NCI-H2029 treated with DMSO at 0.1 percent for 48 hours (cell line): ENCODE data around the gene LRRC8B.
A peak's percentile ranks its signal among the peaks of the same experiment; 100 is the strongest.

Source experiments
- DNase-seq: peaks from one replicate; lab custom pipeline; 2025; lab: John Stamatoyannopoulos, UW

The LRRC8B gene

DNA sequence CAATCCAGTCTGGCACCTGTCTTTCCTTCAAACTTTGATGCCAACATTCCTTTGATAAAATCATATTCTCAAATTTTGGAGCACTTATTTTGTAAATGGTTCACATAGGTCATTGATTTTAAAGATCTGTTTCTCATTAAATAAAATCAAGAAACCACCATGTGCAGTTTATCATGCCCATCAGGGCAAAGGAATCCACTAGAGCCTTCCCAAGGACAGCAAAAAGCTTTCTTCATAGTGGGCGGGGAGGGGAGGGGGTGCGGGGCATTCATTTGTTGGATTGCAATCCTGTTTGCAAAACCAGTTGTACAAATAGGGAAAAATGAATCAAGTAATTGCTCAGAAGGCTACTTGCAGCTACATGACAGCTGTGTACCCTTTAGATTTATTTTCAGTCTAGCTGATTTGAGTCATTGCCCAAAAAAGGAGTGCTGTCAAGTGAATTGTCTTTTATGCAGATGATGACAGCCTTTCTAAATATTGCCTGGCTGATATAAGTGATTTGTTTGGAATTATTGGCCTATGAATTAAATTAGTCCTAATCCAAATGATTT lies 23.0 kb downstream of the LRRC8B start:
- peak; percentile 63 for DNase-seq

DNA sequence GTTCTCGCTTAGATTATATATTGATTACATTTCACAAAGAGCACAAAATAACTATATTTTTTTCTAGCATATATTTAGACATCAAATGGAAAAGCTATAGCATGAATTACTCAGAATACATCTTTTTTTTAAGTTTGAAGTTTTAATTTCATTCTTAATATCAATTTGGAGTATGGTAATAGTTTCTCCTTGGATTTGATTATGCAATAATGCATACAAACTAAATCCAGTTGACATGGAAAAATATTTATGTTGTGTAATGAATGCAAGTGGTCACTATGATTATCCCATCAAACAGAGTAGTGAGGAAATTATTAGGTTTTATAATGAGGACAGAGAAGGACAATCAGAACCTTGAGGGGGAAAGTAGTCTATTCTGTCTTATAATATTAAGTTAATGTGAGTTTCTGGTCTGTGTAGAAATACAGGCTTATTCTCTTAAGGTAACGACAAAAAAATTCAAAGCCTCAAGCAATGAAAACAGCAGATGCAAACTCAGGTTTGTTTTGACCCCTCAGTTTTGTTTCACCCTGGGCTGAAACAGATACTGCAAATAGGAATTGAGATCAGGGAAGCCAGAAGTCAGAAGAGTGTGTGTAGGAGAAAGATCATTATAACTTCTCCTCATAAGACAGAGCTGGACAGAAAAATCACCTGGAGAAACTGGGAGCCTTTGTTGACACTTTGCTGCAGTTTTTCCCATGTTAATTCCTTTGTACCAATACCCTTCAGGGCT lies 23.7 kb downstream of the LRRC8B start:
- DNase-seq: no peak

DNA sequence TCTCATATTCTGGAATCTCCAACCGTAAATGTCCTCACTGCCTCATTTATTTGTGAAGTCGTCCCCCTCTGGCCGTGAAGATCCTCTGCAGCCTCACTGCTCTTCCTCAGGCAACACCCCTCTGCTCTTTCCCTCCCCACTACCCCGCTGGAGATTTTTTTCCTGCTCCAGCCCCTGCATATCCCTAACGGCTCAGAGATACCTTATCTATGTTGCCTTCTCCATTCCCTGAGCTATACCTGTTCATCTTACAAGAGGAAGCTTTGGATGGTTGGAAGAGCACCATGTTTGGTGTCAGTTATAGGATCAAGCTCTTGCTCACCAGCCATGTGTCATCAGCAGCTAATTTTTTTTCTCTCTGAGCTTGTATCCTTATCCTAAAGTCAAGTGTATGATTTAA lies 26.4 kb downstream of the LRRC8B start:
- no peak for DNase-seq

DNA sequence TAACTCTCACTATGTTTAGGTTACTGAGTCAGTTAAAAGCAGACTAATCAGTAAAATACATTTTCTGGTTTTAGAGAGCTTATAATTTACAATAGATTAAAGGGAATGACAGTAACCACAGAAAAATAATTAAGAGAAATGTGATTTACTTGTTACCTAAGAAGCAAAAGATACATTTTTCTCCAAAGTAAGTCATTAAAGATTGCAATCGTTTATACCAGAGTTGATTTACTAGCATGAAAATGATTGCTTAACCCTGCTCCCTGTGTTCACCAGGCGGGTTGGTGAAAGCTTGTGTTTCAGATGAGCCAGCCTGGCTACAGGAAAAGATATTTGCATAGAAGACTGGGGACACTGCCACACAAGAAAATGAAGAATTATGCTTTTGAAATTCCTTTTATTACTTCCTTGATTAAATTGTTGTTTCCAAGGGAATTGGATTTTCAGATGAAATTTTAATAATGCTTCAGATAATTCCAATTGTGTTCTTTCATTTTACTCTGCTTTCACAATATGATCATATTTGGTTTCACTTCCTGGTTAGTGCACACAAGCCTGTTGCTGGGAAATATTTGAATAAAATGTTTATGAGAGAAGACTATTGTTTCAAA lies 27.9 kb downstream of the LRRC8B start:
- DNase-seq: peak; percentile 96

DNA sequence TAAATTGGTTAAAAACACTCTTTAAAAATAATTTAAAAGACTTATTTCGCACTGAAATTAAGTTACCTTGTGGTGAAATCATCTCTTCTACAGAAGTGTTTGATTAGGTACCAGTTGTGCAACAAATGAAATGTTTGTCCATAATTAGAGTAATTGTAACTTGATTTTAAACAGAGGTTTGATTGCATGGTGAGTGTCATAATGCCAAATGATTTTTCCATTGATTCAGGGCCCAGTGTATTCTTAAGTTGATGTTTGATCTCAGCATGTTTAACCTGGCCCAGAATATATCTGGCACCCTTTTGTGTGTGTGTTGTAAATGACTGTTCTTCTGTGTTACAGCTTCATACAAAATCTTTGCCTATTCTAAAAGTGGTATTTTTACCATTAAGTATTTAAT lies 28.5 kb downstream of the LRRC8B start:
- peak; percentile 97 for DNase-seq

DNA sequence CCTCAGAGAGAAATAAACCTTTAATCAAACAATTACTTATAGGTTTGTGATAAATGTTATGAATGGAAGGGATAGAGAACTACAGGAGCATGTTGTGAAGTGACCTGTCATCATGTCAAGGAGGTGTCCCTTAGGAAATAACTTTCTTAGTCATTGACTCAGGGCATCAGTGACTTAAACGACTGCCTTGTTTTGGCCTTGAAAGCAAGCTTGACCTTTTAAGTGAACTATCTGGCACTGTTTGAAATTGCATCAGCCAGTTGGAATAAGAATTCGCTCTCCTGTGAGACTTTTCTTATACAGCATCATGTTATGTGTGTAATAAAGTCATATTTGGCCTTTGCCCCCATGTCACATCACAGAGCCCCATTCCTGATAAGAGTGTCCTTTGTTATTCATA lies 30.9 kb downstream of the LRRC8B start:
- no peak for DNase-seq

DNA sequence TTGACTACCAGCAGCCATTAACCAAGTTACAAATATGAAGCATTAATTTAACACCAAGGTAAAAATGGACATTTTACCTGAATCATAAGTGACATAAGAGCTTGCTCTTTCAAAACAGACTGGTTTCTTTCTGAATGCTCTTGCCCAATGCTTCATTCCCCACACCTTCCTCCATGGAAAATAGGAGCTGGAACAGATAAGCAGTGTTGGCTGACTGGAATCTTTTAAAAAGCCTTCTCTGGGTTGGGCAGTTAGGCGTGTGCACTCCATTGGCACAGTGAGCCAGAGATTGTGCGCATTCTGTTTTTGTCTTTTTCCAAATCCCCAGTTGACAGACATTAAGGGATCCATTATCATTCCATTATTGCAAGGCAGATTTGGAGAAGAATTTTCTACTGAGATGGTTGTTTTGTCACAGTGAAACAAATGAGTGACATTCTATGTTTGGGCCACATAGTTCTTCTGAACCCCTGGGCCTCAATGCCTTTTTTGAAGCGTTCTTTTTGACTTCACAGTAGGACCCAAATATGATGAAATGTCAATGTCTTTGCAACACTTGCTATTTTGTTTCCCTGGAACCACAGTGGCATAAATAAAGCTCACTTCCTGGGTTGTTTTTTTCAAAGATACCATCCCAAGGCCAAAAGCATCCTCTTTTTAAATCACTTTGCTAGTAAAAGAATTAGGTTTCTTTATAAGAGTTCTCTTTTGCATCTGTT lies 32.3 kb downstream of the LRRC8B start:
- no peak for DNase-seq

DNA sequence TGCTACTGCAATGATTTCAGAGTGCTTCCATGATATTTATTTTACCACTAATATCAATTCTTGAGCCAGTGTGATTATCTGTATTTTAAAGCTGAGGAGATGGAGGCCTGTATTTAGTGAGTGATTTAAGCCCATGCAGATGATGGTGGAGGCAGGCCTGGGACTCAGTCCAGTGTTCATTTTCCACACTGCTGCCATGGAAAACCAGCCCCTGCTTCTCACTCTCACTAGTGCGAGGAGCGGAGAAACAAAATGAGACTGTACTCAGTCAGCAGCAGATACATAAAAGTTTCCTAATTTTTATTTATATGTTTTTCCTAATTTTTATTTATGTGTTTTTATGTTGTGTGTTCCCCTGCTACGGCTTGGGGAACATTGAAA lies 32.8 kb downstream of the LRRC8B start:
- no peak for DNase-seq

DNA sequence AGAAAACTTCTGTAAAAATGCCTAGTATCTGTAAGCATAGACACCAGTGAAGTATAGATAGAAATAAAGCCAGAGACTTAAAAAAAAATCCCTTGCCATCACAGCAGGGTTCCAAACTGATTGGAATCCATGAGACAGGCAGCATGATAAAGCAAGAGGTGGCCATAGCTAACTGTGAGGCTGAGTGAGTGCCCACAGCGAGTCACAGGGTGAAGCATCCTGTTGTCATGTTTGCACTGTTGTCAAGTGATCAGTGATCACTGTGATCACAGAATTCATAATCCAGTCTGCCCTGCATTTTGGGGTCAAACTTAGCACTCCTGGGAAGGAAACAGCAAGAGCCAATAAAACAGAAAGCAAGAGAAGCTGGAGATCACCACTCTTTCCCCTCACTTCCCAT lies 33.3 kb downstream of the LRRC8B start:
- DNase-seq: no peak

DNA sequence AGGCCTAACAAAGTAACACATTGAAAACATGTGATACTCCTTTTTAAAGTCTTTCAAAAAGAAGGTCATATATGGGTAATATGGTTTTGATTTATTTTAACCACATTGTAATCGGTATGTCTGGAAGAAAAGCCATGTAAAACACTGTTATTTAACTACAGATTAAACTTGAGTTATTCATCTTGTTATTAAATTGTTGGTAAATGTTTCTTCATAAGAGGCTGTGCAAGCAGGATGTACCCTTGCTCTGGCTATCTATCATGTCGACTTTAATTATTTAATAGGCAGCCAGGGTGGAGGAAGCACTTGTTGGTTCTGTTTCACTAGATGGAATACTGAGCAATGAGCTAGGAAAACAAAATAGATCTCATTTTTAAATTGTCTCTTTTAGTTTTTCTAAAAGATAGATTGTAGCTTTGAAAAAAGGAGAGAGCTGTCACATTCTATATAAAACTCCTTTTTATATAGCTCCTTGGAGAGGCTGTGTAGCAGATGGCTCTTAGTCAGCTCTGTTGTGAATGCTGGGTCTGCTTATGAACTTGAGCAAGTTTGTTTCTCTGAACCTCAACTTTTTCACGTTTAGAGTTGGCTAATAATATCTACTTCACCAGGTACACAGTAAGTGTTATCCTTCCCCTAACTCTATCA lies 39.5 kb downstream of the LRRC8B start:
- no peak for DNase-seq

DNA sequence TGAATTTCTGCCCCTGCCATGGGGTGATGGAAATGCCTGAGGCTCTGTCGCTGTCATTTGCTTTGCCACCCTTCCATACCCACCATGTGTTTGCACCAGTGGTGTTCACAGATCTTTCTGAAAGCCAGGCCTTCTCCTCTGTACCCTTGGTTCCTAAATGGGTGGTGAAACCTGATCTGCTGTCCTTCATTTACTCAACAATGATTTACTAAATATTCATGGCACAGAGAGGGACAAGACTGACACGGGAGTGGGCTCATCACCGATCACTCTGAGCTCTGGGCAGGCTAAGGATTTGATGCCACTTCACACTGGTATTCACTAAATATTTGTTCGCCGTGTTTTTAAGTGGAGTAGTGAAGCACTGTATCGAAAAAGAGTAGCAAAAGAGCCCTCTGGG lies 40.9 kb downstream of the LRRC8B start:
- no peak for DNase-seq

DNA sequence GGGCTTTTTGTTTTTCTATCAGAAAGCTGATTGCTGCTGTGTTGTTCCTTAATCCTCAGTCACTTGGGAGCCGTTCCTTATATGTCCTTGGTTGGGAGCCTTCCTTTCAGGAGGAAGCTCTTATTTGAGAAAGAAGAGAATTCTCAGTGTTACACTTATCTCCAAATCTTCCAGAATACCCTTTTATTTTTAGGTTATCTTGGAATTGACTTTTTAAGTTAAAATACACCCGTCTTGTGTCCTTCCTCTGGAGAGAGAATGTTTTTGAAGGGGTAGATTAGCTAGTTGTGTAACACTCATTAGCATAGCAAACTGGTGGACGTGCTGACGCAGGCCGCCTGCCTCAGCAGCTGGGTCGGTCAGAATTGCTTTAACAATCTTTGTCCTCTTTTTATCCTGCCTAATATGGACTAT lies 42.1 kb downstream of the LRRC8B start:
- no peak for DNase-seq

DNA sequence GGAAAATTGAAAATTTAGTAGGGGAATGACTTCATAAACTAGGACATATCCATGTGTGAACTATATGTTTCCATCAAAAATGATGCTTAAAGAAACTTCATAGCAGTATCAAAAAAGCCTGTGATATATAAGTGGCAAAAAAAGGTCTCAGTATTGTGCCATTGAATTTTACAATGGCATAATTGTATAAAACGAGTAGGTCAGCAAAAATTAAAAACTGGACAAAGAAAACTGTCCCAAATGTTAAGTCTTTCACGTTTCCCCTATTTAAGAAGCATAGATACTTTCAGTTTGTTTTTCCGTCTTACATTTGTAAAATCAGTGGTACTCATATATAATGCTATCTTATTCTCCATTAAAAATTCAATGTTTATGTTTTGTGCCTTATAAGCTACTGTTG lies 43.2 kb downstream of the LRRC8B start:
- no peak for DNase-seq

DNA sequence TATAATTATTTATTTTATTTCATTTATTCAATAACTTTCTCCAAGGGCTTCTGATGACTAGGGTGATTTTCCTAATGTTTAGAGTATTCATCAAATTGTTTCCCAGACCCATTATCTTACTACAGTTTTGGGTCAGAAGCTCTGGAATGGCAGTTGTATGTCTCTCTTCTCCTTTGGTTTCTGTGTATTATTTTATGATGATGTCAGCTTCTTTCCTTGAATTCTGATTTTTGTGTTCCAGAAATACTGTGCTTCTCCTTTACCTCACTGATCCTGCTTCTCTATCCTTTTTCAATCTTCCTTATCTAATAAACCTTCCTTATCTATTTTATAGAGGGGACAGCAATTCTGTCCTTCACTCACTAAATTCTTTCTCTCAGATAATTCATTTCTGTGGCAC lies 48.8 kb downstream of the LRRC8B start:
- no peak for DNase-seq

DNA sequence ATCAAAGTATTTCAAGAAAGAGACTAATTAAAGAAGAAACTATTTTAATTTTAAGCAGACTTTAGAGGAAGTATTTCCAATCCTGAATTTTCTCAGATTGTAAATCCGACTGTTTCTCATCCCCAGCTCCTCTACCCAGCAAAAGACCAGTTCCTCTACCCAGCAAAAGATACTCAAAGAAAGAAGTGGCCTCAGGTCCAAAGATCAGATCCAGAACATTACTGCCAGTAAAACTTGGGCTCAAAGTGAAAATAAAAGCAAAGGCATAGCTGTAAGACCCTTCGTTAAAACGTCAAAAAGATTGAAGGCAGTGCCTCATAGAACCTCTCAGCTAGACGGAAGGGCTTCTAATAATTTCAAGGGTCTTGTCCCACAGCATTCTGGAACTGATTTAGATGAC lies 50.0 kb downstream of the LRRC8B start:
- DNase-seq: no peak

DNA sequence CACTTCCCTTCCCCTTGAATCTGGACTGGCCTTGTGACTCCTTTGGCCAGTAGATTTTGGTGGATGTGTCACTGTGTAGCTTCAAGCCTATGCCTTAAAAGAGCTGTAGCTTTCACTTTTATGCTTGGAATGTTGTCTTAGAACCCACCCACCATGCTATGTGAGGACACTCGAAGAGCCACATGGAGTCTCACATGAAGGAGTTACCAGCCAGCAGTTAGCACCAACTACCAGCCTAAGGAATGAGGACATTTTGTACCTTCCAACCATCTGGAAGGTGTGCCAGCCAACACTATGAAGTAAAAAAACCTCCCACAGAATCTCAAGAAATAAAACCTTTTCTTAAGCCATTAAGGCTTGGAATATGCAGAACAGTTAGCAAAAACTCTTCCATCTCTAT lies 50.6 kb downstream of the LRRC8B start:
- DNase-seq: no peak

DNA sequence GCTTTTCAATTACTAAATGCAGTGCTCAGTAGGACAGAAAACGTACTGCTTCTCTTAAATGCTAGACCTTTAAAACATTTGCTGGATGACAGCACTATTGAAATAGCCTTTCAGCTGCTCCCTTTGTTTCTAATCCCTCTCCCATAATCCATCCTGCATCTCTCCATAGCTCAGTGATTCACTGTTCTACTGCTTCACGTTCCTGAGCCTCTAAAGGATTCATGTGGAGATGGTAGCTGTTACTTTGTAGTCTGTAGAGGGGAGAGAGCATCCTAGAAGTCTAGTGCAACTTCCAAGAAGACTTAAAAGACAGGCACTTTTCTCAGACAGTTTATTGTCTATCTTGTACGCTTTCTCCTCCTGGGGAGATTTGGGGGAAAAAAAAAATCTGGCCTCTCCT lies 51.4 kb downstream of the LRRC8B start:
- no peak for DNase-seq

DNA sequence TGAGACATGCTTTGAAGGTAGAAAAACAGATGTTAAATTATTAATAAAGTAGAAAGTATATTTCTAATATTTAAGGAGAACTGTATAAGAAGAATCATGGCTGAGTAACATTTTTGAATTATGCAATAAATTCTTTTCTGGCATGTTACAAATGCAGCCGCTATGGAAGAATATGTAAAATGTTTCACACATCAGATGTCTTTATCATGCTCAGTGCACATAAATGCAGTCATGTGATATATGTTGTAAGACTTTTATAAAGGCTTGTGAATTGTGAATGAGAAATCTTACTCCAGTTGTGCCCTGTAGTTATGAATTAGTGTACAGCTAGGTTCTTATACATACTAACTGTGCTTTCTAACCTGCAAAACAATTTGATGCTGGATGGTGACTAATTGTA lies 53.5 kb downstream of the LRRC8B start:
- no peak for DNase-seq

DNA sequence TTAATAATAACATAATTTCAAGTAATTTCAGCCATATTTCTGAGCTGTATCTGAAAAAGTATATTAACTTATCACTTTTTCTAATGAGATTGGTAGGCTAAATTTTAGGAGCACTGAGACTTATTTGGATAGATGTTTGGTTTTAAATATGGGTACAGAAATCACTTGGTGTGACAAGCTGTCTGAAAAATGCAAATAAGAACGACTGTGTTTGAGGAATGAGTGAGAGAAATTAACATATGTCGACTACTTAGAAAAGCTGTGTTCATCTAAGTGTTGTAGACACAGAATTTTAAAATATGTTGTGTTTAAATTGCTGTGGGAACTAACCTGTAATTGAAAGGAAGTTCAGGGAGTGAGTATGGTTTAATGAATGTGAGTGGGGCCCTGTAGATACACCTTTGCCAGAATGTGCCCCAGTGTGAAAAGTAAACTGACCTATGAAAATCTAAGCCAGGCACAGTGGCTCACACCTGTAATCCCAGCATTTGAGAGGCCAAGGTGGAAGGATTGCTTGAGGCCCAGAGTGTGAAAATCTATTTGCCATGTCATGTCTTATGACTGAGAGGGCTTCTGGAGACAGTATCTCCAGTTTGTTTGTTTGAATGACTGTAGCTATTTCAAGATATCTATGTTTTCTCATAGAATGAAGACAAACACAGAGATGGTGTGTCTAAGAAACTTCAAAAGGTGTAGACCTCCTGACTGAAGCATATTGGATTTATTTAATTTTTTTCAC lies 54.5 kb downstream of the LRRC8B start:
- no peak for DNase-seq

DNA sequence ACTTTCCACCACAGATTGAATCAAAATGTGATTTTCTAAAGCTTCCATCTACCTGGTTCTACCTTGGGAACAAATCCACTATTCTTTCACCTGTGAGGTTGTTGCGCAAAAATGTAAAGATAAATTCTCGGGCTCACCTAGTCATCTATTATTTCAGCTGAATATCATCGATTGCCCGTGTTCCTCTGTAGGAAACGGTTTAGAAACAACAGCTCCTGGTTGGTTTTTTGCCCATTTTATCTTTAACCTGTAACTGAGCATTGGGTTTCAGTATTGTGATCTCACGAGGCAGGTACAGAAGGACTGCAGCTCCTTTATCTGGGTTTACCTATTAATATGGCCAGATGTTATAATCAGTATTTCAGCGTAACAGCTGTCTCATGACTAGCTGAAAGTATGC lies 55.4 kb downstream of the LRRC8B start:
- no peak for DNase-seq

DNA sequence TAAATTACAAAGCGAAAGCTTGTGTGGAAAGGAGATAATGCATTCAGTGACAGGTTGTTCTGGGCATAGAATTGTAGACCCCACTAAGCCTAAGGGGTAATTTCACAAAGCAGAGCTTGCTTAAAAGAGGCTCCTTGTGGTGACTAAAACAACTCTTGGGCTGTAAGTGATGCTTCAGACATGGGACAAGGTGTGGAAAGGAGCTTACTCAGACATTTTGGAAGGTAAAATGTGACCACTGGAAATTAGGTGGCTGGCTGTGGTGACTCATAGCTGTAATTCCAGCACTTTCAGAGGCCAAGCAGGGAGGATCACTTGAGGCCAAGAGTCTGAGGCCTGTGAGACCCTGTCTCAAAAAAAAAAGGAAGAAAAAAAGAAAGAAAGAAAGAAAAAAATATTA lies 57.2 kb downstream of the LRRC8B start:
- no peak for DNase-seq

DNA sequence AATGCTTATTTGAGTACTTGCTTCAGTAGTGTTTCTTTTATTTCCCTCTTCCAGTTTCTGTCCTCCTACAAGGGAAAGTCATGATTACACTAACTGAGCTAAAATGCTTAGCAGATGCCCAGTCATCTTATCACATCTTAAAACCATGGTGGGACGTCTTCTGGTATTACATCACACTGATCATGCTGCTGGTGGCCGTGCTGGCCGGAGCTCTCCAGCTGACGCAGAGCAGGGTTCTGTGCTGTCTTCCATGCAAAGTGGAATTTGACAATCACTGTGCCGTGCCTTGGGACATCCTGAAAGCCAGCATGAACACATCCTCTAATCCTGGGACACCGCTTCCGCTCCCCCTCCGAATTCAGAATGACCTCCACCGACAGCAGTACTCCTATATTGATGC lies 57.9 kb downstream of the LRRC8B start:
- no peak for DNase-seq
